HG02642 (cell line): ENCODE results near the gene MTG2.

ENCODE experiments used
- ATAC-seq: cut with Tn5 transposase; IDR thresholded peaks from one replicate; pipeline ENCODE4 v1.9.1; 2021; ENCODE audit warnings: mild to moderate bottlenecking; ENCODE audit not compliant: unreplicated experiment, poor library complexity

MTG2 gene

GRCh38 chr20:62182469-62183425 is at the start of gene MTG2:
TSS of gene MTG2 (plus strand) at chr20:62183028. CDS start at chr20:62193421, 10,393 bp downstream.
- ATAC-seq: peak; percentile 92

GRCh38 chr20:62133051-62133845 is 49.6 kb upstream of the MTG2 start:
- ATAC-seq: no peak

- no peak for ATAC-seq
Observed at GRCh38 chr20:62133864-62134263, 49.0 kb upstream of the MTG2 start.

- no peak for ATAC-seq
Observed at GRCh38 chr20:62134735-62135231, 48.0 kb upstream of the MTG2 start.

DNA sequence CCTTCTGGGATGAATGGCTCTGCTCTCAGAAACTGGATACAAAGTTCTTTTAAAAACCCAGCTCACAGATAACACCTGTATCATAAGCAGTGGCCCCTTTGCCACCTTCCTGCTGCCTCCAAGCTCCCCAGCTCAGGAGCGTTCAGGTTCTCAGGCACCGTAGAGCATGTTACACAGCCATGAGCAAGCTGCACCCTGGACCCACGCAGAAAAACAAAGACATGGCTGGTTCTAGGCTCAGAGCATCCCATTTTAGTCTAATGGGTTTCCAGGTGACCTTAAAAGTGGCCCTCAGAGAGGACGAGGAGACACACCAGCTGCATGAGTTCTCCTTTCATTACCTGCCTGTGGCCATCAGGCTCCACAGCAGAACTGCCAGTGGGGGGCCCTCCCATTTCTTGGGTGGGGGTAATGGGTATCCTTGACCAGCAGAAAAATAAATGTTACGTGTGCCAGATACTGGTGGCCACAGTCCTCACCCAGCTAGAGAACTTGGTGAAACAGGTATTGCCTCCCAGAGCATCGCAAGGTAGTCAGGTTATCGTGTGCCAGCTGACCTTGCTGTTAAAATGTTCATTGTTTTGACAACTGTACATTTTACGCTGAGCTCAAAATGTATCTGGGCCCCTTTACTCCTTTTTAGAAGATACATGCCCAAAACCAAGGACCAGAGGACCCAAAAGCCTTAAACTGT is 47.1 kb upstream of the MTG2 start:
- ATAC-seq: no peak

DNA sequence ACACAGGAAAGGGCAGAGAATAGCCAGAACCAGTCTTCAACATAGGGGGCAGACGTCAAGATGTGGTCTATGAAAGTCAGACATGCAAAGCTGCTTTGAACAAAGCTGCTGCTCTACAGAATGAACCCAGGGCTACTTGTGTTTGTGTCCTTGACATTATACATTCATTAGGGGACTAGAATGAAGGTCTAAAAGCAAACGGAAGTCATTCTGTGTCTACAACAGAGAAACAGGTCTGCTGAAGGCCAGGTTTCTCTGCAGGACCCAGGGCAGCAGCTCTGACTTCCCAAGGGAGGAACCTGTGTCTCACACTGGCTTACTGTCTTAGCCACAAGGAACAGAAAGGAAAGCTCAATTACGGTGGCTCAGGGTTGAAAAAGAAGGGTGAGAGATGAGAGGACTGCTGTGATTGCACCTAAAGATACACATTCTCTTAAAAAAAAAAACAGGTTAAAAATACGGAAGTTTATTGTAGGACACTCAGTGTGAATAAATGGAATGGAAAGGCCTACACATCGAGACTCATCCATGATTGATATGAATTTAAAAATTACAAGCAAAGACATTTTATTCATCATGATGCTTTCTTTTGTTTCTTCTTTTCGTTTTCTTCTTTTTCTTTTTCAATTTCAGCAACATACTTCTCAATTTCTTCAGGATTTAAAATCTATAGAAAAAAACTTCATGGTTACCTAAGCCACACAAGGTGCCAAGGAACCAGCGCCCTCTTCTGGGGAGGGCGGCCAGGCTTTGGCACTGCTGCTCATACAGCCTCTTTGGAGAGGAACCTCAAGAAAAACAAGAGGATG is 46.3 kb upstream of the MTG2 start:
- ATAC-seq: no peak

DNA sequence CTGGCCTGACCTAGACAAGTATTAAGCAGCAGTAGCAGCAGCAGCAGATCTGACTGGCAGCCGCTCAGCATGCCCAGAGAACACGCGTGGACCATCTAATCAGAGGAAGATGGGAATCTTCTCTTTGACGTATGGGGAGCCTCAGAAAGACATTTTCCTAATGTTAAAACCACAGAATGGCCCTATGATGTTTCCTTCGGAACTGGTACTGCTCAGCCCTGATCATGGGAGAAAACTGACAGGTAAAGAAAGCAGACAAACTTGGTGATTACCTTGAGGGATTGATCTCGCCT is 45.8 kb upstream of the MTG2 start:
- ATAC-seq: no peak

DNA sequence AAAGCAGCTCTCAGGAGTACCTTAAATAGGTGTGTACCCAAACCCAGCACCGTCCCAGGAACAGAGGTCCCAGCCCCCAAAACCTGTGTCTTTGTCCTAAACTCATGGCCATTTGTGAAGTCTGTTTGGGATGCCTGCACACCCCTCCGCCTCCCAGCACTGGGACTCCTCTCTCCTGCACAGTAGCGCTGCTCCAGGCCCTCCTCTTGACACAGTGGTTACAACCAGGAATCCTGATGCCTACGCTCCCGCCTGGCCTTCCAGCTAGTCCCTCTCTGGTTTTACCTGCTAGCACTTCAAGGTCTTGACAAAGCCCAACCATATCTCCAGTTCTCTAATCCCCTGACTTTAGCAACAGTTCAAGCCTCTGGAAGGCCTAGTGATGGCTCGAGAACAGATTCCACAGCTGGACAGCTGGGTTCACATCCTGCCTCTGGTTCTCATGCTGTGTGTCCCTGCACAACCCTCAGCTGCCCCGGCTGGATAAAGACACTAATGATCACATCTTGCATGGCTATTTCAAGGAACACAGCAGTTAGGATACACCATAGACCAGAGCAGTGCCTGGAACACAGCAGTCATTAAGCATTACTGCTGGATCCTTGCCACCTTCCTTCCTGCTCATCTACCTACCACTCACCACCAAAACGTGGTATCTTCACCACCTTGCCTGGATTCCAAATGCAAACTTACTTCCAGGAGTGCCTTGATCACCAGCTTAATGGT is 45.2 kb upstream of the MTG2 start:
- ATAC-seq: no peak

GRCh38 chr20:62138204-62138543 is 44.7 kb upstream of the MTG2 start:
- no peak for ATAC-seq

DNA sequence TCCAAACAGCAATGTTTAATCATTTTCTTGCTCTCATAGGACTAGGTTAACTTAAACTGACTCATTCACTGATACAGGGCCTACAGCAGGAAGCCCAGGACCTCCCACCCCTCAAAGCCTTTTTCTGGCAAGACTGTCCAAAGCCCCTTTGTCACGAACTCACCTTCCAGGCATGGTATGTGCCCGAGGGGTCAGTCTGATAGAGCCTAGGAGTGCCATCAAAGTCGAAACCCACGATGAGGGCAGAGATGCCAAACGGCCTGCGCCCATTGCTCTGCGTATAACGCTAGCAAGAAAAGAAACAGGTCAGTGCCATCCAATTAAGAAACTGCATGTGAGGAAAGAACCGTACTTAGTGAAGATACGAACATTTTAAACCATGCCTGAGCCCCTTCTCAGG is 43.9 kb upstream of the MTG2 start:
- no peak for ATAC-seq

GRCh38 chr20:62139636-62140035 is 43.2 kb upstream of the MTG2 start:
- ATAC-seq: no peak

DNA sequence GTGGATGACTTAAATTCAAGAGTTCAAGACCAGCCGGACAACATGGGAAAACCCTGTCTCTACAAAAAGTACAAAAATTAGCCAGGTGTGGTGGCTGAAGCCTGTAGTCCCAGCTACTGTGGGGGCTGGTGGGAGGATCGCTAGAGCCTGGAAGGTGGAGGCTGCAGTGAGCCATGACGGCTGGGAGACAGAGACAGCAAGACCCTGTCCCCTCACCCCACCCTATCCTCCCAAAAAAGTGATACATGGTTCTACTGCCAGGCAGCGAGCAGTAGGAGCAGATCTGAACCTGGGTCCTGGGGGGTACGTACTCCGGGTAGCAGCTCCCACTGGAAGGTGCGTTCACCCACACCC is 41.8 kb upstream of the MTG2 start:
- no peak for ATAC-seq

DNA sequence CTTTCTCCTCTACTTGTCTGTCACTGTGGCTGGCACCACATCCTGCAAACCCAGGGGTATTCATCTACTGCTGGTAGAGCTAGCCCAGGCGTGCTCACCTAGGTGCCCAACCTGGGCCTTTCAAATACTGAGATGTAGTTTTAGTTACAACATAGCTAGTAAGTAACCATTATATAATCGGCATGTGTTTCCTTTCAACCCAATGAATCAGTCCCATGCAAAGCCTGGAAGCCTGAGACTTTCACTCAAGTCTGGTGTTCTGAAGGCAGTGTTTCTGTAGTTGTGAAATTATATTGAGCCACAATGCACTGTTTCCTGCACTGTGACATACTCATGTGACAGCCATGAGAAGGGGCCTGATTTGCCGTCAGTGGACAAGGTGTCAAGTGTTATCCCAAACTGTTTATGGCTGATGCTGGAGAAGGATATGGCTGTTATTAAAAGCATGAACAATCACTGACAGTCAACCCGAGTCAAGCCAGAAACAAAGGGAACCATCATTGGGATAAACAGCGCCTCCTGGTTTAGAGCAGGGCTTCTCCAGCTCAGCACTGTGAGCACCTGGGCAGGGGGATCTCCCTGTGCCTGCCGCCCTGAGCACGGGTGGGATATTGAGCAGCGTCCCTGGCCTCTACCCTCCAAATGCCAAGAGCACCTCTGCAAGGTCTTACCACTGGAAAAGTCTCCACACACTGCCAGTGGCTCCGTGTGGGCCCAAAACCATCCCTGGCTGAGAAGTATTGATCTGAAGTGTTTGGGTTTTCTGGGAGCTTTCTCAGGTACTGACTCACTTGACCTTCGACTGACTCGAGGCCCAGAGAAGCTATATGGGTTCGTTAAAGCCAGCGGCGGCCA is 41.2 kb upstream of the MTG2 start:
- ATAC-seq: no peak

DNA sequence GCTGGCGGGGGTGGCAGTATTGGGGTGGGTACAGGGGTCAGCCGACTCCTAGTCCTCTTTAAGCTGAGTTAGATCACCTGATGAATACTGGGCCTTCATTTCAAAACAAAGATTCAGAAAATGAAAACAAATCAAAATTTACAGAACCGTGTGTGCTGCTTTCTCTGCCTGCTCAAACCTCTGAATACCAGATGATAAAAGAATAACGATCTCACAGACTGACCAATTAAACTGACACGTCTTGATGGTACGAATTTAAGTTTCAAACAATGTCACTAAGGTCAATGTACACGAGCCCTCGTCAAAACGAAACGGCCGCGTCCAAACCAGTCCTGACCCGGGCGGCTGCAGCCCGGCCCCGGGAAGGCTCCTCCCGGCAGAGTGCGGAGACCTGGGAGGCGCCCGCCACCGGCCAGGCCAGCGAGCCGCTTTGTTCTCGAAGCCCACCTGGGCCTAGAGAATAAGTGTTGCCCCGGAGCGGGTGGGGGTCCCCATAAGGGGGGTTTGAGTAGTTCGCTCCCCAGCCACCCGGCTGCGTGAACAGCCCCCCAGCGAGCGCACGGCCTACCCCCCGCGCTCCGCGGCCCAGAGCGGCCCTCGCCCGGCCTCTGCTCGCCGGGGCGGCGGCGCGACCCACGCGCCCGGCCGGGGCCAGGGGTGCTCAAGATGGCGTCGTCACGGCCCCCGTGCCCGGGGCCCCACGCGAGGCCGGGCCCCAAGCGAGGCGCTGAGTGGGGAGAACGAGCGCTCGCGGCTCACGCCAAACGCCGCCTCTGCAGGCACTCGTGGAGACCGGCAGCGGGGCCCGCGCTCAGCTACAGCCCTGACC is 40.4 kb upstream of the MTG2 start:
- peak; percentile 30 for ATAC-seq

- ATAC-seq: peak; percentile 82
Observed at GRCh38 chr20:62143081-62143956, 39.5 kb upstream of the MTG2 start, which contains the start of the genes PSMA7 and SS18L1. TSS of gene PSMA7 (minus strand) at chr20:62143394. CDS start at chr20:62143303, 91 bp downstream. TSS of gene SS18L1 (plus strand) at chr20:62143769. CDS start at chr20:62143821, 52 bp downstream.

GRCh38 chr20:62143957-62144825 is 38.6 kb upstream of the MTG2 start:
- peak; percentile 27 for ATAC-seq
